Ectodermal cell (in vitro differentiated cells): Measurements from ENCODE around the gene SIRT7.

ENCODE experiments used
- H3K27ac ChIP-seq: 2 replicates; pipeline ENCODE4 v1.7.0; 2013; ENCODE audit warnings: mild to moderate bottlenecking, low read depth, low read length; ENCODE audit not compliant: insufficient read depth, poor library complexity, severe bottlenecking
- H3K27me3 ChIP-seq: 2 replicates; pipeline ENCODE4 v1.7.0; 2013; ENCODE audit warnings: mild to moderate bottlenecking, low read length; ENCODE audit not compliant: insufficient read depth, control insufficient read depth, poor library complexity, severe bottlenecking
- H3K36me3 ChIP-seq: one replicate; pipeline ENCODE4 v1.7.0; 2013; ENCODE audit warnings: low read length; ENCODE audit not compliant: control insufficient read depth, insufficient read depth
- H3K4me1 ChIP-seq: one replicate; pipeline ENCODE4 v1.7.0; 2013; ENCODE audit warnings: low read length; ENCODE audit not compliant: control insufficient read depth, insufficient read depth
- H3K4me3 ChIP-seq: 2 replicates; pipeline ENCODE4 v1.7.0; 2013; ENCODE audit warnings: low read depth, low read length, control low read depth; ENCODE audit not compliant: insufficient read depth
- H3K9me3 ChIP-seq: 2 replicates; pipeline ENCODE4 v1.7.0; 2013; ENCODE audit warnings: mild to moderate bottlenecking, low read length, moderate library complexity; ENCODE audit not compliant: control insufficient read depth
- WGBS, 2 experiments: methylation state at CpG; one replicate each; pipeline ENCODE4 v1.1.7; 2013; ENCODE audit warnings: missing lambda C conversion rate in 2 of 2; 5-methylcytosine and 5-hydroxymethylcytosine counted together

Gene SIRT7

GRCh38 chr17:81940538-81941483 lies 22.8 kb upstream of the SIRT7 start:
- Histone ChIP-seq H3K27me3 (peaks cover 5% of the 10 kb centered on the region), H3K9me3 (no peaks in the 10 kb centered on the region), H3K4me1 (peaks cover 16% of the 10 kb centered on the region), H3K4me3 (no peak overlapping the region), H3K27ac (no peak overlapping the region), H3K36me3 (no peaks in the 10 kb centered on the region)
- WGBS, 2 experiments = 94 to 95% methylated on average over 56 of the region's 56 CpGs

DNA sequence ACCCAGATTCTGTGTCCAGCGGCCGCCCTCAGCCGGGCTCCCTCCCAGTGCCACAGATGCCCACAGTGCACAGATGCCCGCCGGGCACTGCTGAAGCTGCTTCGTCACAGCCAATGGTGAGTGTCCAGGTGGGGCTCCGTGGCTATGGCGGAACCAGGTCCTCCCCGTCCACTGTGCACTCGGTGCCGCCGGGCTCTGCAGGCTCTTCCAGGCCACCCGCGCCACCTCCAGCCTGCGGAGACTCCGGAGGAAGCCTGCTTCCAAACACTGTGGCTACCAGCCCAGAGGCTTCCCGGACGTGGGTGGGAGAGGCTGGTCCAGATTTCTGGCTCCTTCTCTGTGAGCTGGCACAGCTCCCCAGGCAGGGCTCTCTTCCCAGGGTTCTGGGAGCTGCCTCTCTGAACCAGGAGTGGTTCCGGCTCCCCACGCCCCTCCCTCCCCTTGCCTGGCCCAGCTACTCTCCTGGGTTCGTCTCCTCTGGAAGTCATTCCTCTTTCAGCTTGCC lies 22.0 kb upstream of the SIRT7 start:
- 92 to 94% methylated on average over 21 of the region's 21 CpGs for WGBS, 2 experiments

DNA sequence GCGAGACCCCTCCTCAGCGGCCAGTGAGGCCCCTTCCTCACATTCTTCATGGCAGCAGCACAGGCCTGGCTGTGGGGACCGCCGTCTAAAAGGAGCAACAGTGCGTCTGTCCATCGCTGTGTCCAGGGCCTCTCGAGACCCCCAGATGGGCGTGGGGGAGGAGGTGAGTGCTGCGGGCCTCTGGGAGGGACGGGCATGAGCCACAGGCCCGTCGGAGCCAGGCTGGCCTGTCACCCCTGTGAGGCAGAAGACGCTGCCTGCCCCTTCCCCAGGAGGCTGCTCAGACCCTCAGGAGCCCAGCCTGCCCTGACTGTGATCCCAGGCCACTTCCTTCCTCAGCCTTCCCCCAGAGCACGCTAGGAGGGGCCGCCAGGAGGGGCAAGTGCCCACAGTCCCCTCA lies 21.2 kb upstream of the SIRT7 start:
- WGBS, 2 experiments = 82 to 83% methylated on average over 15 of the region's 15 CpGs
- H3K4me3 ChIP-seq = no peak overlapping the region
- no peaks in the 10 kb centered on the region for H3K9me3 ChIP-seq
- peaks cover 4% of the 10 kb centered on the region for H3K36me3 ChIP-seq
- H3K4me1 ChIP-seq = peaks cover 11% of the 10 kb centered on the region
- H3K27me3 ChIP-seq = peaks cover 5% of the 10 kb centered on the region
- H3K27ac ChIP-seq = no peak overlapping the region

More for the DNA sequence above, 22.0 kb upstream of the SIRT7 start:
- Histone ChIP-seq H3K36me3 (no peaks in the 10 kb centered on the region), H3K27ac (no peak overlapping the region), H3K4me1 (peaks cover 16% of the 10 kb centered on the region), H3K4me3 (no peak overlapping the region), H3K27me3 (peaks cover 5% of the 10 kb centered on the region), H3K9me3 (no peaks in the 10 kb centered on the region)

- Histone ChIP-seq H3K27ac (no peak overlapping the region), H3K9me3 (no peaks in the 10 kb centered on the region), H3K4me1 (no peaks in the 10 kb centered on the region), H3K36me3 (peaks cover 4% of the 10 kb centered on the region), H3K27me3 (peaks cover 5% of the 10 kb centered on the region), H3K4me3 (peak overlapping the region; percentile 15)
- WGBS, 2 experiments = 91 to 94% methylated on average over 6 of the region's 6 CpGs
Observed at GRCh38 chr17:81935709-81936084, 17.7 kb upstream of the SIRT7 start.

GRCh38 chr17:81934850-81935708 lies 17.1 kb upstream of the SIRT7 start:
- H3K4me3 ChIP-seq = no peak overlapping the region
- H3K27ac ChIP-seq = no peak overlapping the region
- 95 to 97% methylated on average over 38 of the region's 38 CpGs for WGBS, 2 experiments
- H3K9me3 ChIP-seq = no peaks in the 10 kb centered on the region
- H3K36me3 ChIP-seq = peaks cover 4% of the 10 kb centered on the region
- peaks cover 5% of the 10 kb centered on the region for H3K27me3 ChIP-seq
- H3K4me1 ChIP-seq = no peaks in the 10 kb centered on the region

DNA sequence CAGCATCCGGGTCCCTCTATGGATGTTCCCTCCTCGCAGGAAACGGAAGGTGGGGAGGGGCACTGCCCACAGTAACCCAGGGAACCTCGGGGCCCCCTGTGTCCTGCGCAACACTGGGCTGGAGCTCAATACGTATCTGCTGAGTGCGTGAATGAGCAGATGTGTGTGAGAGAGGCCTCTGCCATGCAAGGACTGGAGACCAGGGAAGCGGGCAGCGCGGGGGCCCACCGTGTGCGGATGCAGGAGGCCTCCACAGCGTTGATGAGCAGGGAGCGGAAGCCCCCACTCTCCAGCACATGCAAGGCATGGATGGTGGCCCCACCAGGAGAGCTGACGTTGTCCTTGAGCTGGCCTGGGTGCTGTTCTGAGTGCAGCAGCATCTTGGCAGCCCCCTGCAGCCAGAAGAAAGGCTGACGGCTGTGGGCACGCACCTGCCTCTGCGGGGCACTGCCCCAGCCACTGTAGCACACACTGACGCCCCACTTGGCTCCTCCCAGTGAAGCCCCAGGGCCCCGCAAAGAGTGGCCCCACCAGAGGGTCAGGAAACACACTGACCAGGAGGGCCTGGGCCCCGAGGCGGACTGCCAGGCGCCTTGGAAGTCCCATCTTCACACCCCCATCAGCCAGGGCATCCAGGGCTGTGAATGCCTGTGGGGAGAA lies 16.3 kb upstream of the SIRT7 start:
- H3K36me3 ChIP-seq = peaks cover 4% of the 10 kb centered on the region
- WGBS, 2 experiments = 95% methylated on average over 23 of the region's 23 CpGs

GRCh38 chr17:81933178-81933699 lies 15.3 kb upstream of the SIRT7 start:
- Histone ChIP-seq H3K4me3 (no peak overlapping the region), H3K4me1 (peaks cover 6% of the 10 kb centered on the region), H3K9me3 (no peaks in the 10 kb centered on the region), H3K27ac (no peak overlapping the region), H3K36me3 (peaks cover 4% of the 10 kb centered on the region), H3K27me3 (peaks cover 18% of the 10 kb centered on the region)
- WGBS, 2 experiments = 93 to 95% methylated on average over 14 of the region's 14 CpGs

More for the DNA sequence above, 16.3 kb upstream of the SIRT7 start:
- Histone ChIP-seq H3K4me1 (no peaks in the 10 kb centered on the region), H3K9me3 (no peaks in the 10 kb centered on the region), H3K27ac (no peak overlapping the region), H3K4me3 (no peak overlapping the region), H3K27me3 (peaks cover 9% of the 10 kb centered on the region)

DNA sequence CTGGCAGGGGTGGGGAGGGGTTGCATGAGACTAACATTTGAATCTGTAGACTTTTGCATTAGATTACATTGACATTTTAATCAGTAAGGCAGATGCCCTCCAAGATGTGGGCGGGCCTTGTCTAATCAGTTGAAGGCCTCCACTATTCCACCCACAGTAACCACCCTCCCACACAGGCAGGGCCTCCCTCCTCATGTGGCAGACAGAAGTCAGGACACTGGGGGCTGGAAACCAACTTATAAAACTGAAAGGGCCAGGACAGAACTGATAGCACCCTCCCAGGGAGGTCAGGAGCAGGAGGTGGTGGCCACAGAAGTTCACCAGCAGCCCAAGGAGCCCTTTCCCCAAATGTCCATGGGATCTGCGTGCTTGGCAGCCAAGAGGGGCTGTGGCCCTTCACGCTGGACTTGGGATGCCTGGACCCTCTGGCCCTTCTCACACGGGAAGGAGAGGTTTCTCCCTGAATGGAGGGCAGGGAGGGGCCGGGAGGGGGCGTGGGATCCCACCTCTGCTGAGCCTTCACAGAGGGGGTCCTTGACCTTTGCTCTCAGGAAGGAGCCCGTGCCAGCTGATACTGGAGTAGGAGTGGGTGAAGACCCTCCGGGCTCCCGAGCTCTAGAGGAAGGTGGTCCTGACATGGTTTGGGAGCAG lies 14.5 kb upstream of the SIRT7 start:
- WGBS, 2 experiments = 93 to 94% methylated on average over 9 of the region's 9 CpGs
- H3K9me3 ChIP-seq = no peaks in the 10 kb centered on the region
- peaks cover 17% of the 10 kb centered on the region for H3K27me3 ChIP-seq
- peaks cover 4% of the 10 kb centered on the region for H3K36me3 ChIP-seq
- H3K27ac ChIP-seq = no peak overlapping the region
- no peak overlapping the region for H3K4me3 ChIP-seq
- H3K4me1 ChIP-seq = peaks cover 6% of the 10 kb centered on the region

- Histone ChIP-seq H3K4me3 (no peak overlapping the region), H3K4me1 (peaks cover 6% of the 10 kb centered on the region), H3K27me3 (peaks cover 17% of the 10 kb centered on the region), H3K27ac (no peak overlapping the region), H3K36me3 (peaks cover 4% of the 10 kb centered on the region), H3K9me3 (no peaks in the 10 kb centered on the region)
- 69 to 76% methylated on average over 15 of the region's 15 CpGs for WGBS, 2 experiments
Observed at GRCh38 chr17:81931557-81932332, 13.8 kb upstream of the SIRT7 start.
